HG03095 (cell line): ENCODE data around the gene DDX11.
"Not testable (repeated sequence)": the region's sequence is repeated elsewhere in the genome, so short reads cannot be mapped to it uniquely, and the experiment has no call there.

ENCODE experiments used
- ATAC-seq: cut with Tn5 transposase; IDR thresholded peaks from one replicate; pipeline ENCODE4 v1.9.1; 2021; ENCODE audit warnings: moderate library complexity; ENCODE audit not compliant: unreplicated experiment

The DDX11 gene

DNA sequence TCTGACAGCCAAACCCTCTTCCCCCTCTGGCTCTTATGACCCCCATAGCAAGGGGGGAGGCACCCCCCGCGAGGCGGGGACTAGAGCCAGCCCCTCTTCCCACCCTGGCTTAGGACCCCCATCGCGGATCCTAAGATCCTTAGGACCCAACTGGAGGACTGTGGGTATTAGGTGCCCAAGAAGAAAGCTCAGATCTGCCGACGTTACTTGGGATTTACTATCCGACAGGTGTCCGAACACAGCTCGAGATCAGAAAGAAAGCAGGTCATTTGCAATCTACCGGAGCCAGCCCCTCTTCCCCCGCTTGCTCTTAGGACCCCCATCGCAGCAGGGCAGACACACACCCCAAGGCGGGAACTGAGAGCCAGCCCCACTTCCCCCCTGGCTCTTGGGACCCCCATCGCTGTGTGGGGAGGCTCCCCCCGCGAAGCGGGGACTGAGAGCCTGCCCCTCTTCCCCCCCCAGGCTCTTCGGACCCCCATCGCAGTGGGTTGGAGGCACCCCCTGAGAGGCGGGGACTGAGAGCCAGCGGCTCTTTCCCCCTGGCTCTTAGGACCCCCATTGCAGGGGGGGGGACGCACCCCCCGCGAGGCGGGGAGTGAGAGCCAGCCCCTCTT, 46.8 kb downstream of the DDX11 start:
- ATAC-seq, result no peak

DNA sequence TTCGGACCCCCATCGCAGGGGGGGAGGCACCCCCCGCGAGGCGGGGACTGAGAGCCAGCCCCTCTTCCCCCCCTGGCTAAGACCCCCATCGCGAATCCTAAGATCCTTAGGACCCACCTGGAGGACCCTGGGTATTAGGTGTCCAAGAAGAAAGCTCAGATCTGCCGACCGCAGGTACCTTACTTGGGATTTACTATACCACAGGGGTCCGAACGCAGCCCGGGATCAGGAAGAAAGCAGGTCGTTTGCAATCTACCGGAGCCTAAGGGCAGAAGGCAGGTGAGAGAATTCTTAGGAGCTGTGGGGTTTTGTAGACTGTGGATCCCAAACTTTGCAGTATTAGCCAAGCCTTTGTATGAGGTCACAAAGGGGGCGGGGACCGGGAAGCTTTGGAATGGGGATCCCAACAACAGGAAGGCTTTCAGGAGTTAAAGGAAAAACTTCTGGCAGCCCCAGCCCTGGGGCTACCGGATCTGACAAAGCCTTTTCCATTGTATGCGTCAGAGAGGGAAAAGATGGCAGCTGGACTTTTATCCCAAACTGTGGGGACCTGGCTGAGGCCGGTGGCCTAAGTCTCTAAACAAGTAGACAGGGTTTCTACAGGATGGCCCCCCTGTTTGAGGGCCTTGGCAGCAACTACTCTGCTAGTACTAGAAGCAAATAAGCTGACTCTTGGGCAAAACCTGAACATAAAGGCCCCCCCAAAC, 47.5 kb downstream of the DDX11 start:
- not testable (repeated sequence) for ATAC-seq

DNA sequence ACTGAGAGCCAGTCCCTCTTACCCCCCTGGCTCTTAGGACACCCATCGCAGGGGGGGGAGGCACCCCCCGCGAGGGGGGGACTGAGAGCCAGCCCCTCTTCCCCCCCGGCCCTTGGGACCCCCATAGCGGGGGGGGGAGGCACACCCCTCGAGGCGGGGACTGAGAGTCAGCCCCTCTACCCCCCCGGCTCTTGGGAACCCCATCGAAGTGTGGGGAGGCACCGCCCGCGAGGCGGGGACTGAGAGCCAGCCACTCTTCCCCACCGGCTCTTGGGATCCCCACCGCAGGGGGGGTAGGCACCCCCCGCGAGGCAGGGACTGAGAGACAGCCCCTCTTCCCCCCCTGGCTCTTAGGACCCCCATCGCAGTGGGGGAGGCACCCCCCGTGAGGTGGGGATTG, 48.8 kb downstream of the DDX11 start:
- no peak for ATAC-seq

DNA sequence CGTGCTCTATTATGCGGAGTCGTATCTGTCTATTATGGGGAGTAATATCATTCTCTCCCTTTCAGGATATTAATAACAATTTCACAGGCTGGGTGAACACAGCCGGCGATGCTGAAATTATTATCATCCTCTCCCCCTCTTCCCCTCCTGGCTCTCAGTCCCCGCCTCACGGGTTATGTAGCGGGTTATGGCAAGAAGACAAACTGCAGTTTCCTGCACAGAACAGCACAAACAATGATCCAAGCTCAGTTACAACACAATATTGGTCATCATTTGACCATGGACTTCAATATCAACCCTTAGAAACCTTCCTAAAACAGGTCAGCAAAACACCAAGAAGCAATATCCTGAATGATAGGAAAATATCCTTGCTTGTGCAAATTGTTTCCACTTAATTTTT, 50.5 kb downstream of the DDX11 start:
- ATAC-seq, result not testable (repeated sequence)

DNA sequence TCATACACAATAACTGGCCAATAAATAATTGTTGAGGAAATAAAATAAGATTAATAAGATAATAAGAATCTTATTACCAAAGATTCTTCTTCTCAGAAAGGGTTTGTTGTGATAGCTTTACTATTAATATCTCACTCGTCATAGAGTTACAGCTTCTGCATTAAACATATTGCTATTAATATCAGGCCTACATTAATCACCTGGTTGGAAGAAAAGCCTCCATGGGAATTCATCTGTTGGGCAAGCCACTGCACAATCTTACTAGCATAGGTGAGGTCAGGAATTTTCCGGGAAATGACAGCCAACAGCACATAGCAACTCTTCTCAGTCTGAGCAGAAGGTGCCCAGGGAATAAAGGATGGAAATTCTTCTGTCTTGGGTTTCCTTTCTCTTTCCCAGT, 51.5 kb downstream of the DDX11 start:
- not testable (repeated sequence) for ATAC-seq

DNA sequence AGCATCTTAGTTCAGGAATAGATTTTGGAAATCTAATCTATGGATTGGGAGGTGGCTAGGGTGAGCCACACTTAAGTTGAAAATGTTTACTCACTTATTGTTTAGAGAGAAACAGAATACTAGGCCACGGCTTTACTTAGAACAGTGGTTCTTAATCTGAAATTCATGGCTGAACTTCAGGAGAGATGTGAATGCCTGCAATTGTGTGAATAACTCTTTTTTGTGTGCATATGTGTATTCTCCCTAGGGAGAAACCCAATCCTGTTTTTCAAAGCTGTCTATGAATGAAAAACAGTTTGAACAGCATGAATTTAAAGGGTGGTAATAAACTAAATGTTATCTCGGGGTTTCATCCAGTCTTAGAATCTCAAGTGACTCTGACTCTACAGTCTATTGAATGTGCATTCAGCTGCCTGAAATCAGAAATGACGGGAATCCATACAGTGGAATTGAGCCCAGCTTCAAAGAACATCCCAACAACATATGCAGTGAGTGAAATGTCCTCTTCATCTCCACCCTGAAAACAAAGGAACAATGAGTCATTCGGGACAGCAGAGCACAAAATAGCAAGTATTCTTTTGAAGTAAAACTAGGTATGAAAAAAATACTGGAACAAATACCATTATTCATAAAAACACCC, 53.7 kb downstream of the DDX11 start:
- ATAC-seq, result not testable (repeated sequence)

DNA sequence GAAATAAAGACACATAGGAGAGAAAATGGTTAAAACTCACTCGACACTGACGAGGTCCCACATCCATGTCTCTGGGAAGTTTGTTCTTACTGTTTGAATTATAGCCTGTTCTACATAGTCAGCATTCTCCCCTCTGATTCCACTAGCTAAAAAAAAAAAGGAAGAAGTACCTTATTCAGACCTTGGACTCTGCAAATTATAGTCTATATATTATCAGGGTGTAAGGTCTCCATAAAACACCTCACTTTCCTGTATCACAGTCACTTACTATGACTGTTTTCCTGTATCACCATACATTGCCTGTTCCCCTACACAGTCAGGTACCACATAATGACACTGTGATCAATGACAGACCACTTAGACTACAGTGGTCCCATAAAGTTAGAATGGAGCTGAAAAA, 62.9 kb downstream of the DDX11 start:
- not testable (repeated sequence) for ATAC-seq

DNA sequence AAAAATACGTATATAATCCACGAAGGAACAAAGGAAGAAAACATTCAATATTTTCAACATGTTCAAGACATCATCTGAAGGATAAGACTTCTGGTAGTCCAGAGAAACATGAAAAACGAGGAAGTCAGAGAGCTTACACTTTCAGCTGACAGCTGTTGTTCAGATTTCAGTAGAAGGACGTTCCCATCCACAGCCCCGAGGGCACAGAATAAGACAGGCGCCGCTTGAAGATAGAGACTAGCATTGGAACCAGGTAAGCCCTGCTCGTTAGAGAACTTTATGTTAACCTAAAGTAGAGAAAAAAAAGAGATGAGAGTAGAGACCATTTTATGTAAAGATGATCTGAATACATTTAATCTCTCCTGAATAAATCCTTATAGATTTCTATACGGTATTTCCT, 71.1 kb downstream of the DDX11 start:
- not testable (repeated sequence) for ATAC-seq

DNA sequence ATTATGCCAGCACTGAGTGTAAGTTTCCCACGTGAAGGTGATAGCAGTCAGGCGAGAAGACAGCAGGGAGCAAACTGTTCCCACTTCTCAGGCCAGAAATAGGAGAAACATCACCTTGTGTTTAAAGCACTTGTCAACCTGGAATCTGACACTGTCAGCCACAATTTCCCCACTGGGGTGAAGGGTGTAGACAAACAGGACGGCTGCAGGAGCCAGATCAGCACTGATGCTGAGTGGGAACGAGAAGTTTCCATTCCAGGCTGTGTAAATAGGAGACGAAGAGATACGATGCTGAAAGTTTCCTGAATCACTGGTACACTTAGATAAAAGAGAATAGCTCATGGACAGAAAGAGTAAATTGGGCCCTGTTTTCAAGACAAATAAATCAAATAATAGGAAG, 71.6 kb downstream of the DDX11 start:
- ATAC-seq, result not testable (repeated sequence)

DNA sequence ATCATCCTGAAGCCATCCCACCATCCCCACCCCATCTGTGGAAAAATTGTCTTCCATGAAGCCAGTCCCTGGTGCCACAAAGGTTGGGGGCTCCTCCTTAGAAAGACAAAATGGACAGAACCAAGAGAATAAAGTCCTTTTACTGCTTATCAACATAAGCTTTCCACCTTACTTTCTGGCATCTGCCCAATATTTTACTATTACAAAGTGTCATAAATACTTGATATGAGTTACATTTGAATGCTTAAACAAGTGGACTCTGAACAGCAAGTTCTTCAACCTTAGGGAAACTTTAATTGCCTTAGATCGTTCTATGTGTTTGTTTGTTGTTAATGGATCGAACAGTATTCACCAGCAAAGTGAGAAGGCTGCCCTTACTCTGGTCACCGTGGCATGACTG, 73.8 kb downstream of the DDX11 start:
- not testable (repeated sequence) for ATAC-seq

DNA sequence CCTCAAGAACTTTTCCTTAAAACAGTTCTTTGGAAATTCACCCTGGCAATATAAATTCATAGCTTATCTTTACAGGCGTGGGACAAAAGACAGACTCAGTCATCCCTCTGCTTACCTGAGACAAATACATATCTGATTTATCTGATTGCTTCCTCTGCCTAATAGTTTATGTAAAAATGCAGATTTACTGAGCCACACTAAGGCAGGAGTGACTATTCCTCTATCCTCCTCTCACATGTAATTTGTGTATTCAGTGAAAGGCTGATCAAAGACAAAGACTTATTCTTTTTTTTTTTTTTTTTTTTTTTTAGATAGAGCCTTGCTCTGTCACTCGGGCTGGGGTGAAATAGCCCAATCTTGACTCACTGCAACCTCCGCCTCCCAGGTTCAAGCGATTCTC, 77.1 kb downstream of the DDX11 start:
- ATAC-seq, result not testable (repeated sequence)
